Body of pancreas (tissue), 4 donors: Measurements from ENCODE around the gene DEPDC4.

Experiments used
- POLR2A ChIP-seq, 3 donors: fragments of 450-650 bp; IDR thresholded peaks; one replicate each; pipeline ENCODE4 v1.6.1; 2016; ENCODE audit warnings: antibody characterized with exemption in 3 of 3, mild to moderate bottlenecking in 2 of 3
- TF ChIP-seq, protein P1 (sequence below), 7 experiments: fragments of 450-650 bp in 4 of 7; fragments of 200-600 bp in 3 of 7; sonication (generic) in 3 of 7; IDR thresholded peaks; one replicate each; pipeline ENCODE4 v1.5.1; 2016 to 2019; ENCODE audit warnings: antibody characterized with exemption in 7 of 7

DNA sequence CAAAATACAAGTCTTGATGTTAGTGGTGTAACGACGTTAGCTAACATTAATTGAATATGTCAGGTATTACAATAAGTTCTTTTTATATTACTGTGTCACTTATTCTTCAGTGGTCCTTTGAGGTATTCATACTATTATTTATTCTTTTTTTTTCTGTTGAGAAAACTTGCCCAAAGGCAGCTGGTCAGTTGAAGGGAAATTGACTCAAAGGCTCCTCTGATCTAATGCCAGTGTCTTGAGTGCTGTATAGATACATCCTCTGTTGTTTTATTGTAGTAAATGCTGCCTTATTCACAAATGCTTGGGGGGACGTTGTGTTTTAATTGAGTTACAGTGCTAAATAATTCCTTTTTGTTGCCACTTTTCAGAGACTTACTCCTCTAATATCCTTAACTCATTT is 23.1 kb upstream of the DEPDC4 start:
- TF ChIP-seq, protein P1, sequence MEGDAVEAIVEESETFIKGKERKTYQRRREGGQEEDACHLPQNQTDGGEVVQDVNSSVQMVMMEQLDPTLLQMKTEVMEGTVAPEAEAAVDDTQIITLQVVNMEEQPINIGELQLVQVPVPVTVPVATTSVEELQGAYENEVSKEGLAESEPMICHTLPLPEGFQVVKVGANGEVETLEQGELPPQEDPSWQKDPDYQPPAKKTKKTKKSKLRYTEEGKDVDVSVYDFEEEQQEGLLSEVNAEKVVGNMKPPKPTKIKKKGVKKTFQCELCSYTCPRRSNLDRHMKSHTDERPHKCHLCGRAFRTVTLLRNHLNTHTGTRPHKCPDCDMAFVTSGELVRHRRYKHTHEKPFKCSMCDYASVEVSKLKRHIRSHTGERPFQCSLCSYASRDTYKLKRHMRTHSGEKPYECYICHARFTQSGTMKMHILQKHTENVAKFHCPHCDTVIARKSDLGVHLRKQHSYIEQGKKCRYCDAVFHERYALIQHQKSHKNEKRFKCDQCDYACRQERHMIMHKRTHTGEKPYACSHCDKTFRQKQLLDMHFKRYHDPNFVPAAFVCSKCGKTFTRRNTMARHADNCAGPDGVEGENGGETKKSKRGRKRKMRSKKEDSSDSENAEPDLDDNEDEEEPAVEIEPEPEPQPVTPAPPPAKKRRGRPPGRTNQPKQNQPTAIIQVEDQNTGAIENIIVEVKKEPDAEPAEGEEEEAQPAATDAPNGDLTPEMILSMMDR (IDR thresholded peaks at IDR 0.05): no peak
- TF ChIP-seq POLR2A (IDR thresholded peaks at IDR 0.05): no peak
